Putamen (tissue), 1 donor: ENCODE measurements around the gene SKP1.
A peak's percentile ranks its signal among the peaks of the same experiment; 100 is the strongest.

ENCODE experiments used
- DNase-seq: peaks from one replicate; pipeline ENCODE4 v3.0.0-alpha.2; 2016; ENCODE audit warnings: low spot score

Gene SKP1

DNA sequence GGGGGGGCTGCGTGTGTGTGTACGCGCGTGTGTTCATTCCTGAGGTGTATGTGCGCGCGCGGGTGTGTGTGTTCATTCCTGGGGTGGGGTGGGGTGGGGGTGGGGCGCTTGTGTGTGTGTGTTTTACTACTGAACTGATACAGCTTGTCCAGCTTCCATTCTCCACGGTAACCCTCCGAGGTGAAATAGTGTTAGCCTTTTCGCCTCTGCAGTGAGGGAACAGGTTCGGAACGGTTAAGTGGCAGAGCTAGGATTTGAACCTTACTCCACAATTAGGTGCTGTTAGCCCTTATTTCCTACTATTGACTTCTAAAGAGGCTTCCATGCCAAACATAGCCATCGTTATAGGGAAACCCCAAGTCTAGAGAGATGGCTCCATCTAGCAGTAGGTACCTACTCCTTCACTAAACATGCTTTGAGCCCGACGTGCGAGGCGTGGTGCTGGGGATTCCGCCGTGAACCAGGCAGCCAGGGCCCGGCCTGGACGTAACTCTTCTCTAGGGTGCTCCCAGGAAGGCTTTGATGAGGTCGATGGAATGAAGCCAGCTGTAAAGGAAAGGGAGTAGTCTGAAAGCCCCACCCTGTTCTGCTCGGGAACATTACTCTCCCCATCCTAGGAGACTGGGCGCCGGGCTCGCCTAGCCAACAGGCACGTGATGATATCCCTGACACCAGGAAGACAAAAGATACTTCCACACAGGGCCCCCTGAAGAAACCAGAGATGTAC is 782 bp upstream of the SKP1 start:
- no peak for DNase-seq

DNA sequence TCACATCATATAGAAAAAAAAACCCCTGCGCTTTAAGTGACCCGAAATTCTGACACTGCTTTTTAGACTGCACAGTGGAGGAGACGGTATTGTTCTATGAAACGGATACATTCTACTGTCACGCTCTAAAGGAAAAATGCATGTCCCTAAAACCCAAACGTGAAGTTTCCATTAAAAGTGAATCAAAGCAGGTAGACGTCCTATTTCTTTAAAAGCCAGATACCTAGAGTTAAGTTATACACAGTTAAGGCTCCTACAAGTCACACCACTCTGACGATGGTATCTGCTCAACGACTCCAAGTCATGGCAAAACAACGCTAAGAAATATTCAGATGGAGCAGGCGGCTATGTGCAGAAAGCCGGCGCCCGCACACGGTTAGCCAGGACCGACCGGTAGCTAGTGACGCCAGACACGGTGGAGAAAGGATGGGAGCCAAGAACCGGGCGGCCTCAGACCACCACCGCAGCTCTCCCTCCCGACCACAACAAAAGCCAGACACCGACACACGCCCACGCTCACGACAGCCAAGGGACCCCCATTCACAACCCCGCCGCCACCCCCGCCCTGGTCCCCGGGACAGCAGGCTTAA is 734 bp downstream of the SKP1 start:
- no peak for DNase-seq

DNA sequence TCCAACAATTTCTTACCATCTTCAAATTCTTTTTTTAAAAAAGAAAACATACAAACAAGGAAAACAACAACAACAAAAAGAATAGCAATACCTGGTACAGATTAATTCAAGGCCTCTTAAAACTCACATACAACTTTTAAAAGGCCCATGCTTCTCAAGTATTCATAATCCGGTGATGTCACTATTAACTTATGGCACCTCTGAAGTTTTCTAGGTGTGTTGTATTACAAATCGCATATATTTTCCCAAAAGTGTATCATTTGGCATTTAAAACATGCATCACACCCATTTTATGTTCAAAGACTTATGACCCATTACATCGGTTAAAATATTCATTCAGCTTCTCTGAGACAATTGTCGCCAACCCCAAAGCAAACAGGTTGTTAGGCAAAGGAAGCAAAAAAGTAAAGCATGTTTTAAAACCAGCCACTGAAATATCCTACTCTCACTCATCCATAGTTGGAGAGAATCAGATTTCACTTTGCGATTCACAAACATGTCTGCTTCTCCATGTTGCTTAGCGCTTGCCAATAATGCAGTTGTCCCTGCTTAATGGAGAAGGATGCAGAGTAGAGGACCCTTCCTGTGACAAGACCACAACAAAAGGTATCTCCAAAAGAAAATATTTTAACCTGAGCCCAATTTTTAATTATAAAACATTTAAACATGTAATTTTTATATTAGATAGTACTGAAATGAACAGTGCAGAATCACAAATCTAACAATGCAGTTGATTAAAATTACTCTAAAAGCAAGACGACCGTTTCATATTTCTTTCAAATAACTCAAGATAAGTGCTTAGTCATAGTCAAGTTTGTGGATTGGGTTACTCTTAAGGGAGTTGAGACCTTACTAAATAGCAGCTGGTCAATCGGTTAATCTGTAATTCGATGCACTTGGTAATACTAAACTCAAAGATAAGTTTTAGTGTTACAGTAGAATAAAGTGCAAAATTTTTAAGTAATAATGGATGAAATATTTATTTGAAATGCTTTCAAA is 1.6 kb downstream of the SKP1 start:
- no peak for DNase-seq

DNA sequence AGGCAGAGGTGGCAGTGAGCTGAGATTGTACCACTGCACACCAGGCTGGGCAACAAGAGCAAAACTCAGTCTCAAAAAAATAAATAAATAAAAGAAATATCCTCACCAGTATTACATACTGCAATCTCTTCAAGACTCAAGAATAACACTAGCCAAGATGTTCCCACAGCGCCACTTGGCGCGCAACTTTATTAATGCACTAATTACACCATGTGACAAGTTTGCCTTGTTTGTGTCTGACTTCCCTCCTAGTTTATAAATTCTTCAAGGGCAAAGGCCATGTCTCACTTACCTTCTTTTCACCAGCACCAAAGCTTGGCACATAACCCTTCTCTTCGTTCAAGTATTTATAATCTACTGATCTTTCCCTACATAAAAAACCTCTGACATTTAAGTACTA is 4.8 kb downstream of the SKP1 start:
- no peak for DNase-seq

DNA sequence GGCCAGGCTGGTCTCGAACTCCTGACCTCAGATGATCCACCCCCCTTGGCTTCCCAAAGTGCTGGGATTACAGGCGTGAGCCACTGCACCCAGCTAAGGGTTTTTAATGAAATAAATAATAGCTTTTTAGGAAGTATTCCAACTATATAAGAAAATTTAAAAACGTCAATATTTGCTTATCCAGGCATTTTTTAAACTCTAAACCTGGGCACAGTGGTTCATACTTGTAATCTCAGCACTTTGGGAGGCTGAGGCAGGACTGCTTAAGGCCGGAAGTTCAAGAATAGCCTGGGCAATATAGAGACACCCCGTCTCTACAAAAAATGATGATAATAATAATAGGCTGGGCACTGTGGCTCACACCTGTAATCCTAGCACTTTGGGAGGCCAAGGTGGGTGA is 14.2 kb downstream of the SKP1 start:
- DNase-seq: no peak

DNA sequence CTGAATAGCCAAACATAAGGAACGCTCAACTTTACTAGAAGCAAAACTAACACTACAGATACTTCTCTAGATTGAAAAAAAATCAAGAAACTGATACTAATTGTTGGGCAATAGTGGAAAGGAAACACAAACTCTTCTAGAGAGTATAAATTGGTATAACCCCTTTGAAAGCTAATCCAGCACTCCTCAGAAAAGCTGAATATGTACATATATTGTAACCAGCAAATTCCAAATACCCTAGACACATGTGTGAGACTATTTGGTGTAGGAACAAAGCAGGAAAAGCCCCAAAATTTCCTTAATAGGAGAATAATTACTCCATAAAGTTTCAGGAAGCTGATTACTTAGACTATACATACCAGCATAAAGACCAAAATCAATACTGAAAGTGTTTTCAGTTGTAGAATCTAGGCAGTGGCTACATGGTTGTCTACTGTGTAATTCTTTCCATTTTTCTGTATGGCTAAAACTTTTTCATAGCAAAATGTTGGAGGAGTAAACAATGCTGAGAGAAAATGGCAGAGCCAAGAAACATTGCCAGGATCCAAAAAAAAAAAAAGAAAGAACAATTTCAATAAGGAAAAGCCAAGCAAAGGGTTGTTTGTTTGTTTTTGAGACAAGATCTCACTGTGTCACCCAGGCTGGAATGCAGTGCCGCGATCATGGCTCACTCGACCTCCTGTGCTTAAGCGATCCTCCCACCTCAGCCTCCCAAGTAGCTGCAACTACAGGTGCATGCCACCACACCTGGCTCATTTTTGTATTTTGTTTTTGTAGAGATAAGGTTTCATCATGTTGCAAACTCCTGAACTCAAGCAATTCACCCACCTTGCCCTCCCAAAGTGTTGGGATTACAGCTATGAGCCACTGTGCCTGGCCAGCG is 15.0 kb downstream of the SKP1 start:
- no peak for DNase-seq

DNA sequence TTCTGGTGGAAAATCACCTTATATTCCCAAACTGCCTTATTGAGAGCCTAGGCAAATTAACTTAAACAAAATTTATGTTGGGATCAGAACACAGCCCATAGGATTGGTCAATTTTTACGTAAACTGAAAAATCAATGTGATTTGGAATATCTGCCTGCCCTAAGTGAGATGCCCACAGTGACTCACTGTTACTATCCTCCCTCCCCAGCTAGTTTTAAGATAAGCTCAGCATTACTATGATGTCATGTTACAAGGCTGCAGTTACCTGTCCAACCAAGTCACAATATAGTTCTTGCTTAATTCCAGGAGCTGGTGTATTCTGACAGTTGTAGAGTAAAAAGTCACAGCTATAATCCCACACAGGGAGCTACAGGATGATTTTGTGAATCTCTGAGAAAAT is 23.1 kb downstream of the SKP1 start:
- no peak for DNase-seq

DNA sequence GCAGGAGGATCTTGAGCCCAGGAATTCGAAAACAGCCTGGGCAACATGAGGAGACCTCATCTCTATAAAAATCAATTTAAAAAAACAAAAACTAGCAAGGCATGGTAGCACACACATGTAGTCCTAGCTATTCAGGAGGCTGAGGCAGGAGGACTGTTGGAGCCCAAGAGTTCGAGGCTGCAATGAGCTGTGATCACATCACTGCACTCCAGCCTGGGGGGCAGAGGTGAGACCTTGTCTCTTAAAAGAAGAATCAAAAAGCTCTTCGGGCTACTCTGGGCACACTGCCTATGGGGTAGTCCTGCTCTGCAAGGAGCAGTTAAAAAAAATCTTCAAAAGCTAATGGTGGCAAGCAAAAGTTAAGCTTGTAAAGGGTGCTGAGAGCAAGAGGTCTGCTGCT is 23.5 kb downstream of the SKP1 start:
- no peak for DNase-seq

DNA sequence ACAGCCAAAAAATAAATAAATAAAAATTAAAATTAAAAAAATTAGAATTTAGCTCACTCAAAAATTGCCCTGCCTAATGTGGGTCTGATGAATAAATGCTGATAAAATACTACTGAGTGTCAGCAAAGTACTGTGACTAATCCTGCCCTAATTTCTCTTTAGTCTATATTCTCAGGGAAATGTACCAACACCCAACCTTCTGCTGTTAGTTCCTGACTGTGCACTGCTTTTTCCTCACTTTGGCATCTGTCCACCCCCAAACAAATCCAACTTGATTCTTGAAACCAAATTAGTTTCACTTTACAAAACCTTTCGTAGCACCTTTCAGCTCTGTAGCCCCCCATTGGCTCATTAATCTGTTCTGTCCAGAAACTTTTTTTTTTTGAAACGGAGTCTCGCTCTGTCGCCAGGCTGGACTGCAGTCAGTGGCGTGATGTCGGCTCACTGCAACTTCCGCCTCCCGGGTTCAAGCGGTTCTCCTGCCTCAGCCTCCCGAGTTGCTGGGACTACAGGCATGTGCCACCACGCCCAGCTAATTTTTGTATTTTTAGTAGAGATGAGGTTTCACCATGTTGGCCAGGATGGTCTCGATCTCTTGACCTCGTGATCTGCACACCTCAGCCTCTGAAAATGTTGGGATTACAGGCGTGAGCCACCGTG is 24.4 kb downstream of the SKP1 start:
- peak; percentile 43 for DNase-seq

DNA sequence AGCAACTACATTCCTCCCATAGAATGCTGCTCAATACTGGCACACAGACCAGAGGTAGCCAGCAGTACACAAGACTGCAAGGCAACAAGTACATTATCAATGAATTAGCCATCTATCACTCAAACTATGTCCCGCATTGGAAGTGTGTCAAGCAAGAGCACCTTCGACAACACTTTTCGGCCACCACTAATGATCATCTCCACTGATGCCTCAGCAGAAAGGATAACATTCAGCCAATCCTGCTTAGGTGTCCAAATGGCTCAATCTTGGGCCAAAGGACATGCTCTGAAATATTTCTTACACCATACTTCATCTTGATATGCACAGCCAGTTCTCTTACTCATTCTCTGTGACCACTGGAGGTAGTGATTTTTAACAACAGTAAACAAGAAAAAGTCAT is 25.0 kb downstream of the SKP1 start:
- no peak for DNase-seq

DNA sequence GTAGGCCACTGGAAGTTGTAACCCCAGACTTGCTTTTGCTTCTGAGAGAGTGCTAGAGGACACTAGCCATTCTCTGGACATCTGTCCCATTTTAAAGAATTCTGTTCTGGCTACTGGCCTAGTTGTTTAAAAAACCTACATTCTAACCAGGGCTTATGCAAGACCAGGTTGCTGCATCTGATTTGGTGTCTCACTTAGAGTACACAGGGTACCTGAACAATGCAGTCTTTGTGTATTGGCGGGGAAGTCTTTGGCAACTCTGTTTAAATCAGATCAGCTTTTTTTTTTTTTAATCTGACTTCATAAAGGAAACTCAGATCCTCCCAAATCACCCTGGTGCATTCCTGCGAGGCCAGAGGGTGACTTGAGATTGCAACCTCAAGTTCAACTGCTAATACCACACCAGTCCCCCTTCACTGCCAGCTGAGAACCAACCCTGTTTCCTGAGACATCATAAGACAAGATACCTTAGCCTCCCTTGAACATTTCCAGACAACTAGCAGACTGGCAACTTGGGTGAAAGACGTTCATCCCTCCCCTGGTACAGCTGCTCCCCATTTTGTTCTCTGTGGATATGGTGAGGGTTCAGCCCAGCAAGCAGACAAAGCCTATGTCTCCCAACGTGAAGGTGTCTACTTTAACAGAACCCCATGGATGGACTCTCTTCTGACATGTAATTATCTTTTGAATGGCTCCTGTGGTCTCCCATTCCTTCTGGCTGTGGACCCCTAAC is 27.0 kb downstream of the SKP1 start:
- no peak for DNase-seq

DNA sequence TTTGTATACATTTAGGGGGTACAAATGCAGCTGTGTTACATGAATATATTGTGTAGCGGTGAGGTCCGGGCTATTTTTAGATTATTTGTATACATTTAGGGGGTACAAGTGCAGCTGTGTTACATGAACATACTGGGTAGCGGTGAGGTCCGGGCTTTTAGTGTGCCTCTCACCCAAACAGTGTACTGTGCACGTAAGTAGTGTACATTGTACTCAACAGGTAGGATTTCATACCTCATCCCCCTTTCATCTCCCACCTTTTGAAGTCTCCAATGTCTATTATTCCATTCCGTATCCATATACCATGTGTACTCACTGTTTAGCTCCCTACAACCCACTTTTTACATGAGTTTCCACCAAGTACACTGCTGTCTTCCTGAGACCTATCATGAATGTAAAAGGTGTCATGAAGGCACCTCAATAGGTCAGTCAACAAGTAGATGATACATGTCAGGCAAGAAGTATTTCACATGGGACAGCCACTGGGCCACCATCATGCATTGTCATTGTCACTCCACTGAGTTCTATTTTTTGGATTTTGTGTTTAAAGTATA is 27.7 kb downstream of the SKP1 start:
- DNase-seq: no peak

DNA sequence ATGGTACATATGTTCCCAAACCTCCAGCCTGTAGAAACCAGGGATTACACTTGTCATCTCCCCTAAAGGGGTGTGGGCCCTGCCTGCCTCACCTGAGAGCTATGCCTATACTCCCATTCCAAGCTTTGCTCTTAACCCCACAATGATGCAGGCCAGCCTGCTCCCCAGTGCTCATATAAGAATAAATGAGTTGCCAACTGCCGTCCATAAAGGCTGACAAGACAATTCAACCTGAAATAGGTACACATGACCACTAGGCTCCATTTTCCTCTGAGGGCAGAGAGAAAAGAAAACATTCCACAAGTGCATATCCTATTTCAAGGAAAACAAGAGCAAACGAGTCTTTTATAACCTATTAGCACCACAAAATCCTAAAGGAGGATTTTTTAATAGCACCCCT is 28.4 kb downstream of the SKP1 start:
- DNase-seq: no peak

DNA sequence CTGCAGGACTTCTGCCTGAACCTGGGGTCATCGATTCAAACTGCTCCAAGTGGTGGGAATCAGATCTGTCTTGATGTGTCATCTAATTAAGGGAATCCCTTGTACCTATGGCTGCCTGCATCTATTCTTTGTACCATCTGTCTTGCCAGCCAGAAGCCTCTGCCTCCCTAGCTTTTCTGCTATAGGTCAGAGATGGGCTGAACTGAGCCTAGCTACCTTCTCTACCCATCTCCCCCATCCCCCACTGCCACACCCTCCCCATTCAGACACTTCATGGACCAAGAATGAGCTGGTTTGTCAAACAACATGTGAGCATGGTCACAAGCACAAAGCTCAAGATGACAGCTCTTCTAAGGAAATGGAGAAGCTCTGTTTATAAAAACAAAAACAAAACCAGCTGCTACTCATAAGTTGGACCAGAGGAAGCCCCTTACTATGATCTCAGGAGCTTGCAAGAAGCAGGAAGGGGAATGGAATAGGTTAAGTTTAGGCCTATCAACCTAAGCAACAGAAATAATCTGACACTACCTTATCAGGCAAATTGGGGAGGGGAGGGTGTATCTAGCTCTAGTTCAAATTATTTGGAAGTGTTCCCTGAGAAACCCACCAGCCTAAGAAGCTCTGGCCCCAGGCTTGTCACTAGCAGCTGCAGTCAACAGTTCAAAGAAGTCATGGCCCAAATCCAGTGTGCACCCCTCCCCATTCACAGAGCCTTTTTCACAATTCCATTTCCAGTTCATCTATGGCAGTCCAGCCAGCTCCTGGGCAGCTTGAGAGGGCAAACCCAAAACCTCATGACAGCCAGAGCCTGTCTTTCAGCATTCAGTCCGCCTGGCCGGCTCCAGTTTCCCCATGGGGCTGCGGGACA is 29.9 kb downstream of the SKP1 start:
- no peak for DNase-seq

DNA sequence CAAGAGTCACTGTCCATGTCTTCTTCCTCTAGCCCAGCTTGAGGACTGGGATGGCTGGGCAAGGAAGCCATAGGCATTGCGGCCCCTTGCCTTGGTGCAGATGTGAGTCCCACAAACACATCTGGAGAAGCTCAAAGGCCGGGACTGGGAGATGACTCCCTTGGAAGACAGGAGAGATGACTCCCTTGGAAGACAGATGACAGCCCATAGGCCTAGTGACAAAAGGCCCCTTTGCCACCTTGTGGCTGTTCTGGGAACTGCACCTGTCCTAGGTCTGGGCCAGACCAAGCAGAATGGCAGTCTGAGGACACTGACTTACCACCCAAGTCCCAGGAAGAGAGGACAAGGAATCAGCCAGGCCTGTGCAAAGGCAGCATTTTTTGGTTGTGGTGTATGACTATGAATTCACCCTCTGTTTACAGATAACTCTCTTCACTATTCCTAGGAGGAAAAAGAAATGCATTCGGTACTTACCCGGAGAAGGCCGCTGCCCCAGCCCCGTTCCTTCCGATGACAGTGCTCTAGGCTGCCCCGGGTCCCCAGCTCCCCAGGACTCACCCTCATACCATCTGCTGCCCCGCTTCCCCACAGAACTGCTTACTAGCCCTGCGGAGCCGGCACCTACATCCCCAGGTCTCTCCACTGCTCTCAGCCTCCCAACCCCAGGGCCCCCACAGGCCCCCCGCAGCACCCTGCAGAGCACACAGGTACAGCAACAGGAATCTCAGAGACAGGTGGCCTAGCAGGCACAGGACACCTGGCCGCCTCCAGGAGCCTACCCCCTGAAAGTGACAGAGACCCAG is 30.8 kb downstream of the SKP1 start:
- DNase-seq: peak; percentile 68

DNA sequence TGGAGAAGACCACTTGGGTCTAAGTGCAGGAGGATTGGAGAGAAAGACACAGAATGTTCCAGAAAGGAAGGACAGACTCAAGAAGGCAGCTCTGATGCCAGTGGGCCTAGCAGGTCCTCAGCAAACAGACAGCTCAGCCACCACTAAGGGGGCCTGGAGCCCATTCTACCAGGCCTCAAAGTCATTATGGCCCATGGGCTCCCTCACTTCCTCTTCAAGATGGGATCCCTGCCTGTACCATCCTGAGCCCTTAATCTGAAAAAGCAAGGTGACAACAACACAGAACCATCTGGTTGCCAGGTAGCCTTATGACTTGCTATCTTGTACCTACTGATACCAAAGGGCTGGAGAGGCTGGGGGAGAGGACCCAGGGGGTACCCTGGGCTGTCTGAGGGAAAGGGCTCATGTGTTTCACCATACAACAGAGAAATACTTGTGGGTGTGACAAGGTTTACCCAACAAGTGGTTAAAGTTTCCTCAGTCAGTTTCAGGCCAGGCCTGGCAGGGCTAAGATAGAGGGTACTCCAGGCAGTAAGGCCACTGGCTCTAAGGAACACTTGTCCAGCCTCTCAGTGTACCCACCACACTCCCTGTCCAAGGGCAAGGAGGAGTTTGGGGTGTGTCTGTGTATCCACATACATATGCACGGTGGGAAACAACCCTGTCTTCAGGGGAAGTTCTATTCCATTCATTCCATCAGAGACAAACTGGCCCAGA is 31.6 kb downstream of the SKP1 start:
- DNase-seq: no peak
